HG02852 (cell line): ENCODE measurements around the gene PALLD.

Experiments used
- ATAC-seq: cut with Tn5 transposase; IDR thresholded peaks from one replicate; pipeline ENCODE4 v1.9.1; 2021; ENCODE audit warnings: mild to moderate bottlenecking, moderate library complexity; ENCODE audit not compliant: unreplicated experiment

Gene PALLD

GRCh38 chr4:168841000-168841671, 344.3 kb downstream of the PALLD start:
- ATAC-seq: no peak

GRCh38 chr4:168841672-168842019, 344.8 kb downstream of the PALLD start:
- no peak for ATAC-seq

GRCh38 chr4:168842186-168842585, 345.3 kb downstream of the PALLD start:
- ATAC-seq: no peak

- no peak for ATAC-seq
These were observed 346.8 kb downstream of the PALLD start for GRCh38 chr4:168843635-168844034.

GRCh38 chr4:168844353-168845049, 347.6 kb downstream of the PALLD start:
- no peak for ATAC-seq

- ATAC-seq: peak; percentile 71
These were observed 349.0 kb downstream of the PALLD start for GRCh38 chr4:168845897-168846296.

GRCh38 chr4:168846414-168846813, 349.6 kb downstream of the PALLD start:
- ATAC-seq: no peak

- no peak for ATAC-seq
These were observed 351.1 kb downstream of the PALLD start for GRCh38 chr4:168847771-168848502.

- no peak for ATAC-seq
These were observed 352.3 kb downstream of the PALLD start for GRCh38 chr4:168849030-168849675.

- no peak for ATAC-seq
These were observed 353.1 kb downstream of the PALLD start for GRCh38 chr4:168849997-168850396.

GRCh38 chr4:168852387-168852786, 355.5 kb downstream of the PALLD start:
- ATAC-seq: no peak

- ATAC-seq: peak; percentile 34
These were observed 356.3 kb downstream of the PALLD start for GRCh38 chr4:168852933-168853713.

- ATAC-seq: peak; percentile 70
These were observed 356.9 kb downstream of the PALLD start for GRCh38 chr4:168853770-168854169.

- ATAC-seq: no peak
These were observed 357.6 kb downstream of the PALLD start for GRCh38 chr4:168854350-168854921.

GRCh38 chr4:168856312-168856711, 359.5 kb downstream of the PALLD start:
- ATAC-seq: no peak

GRCh38 chr4:168857009-168857408, 360.2 kb downstream of the PALLD start:
- no peak for ATAC-seq

GRCh38 chr4:168857546-168858314, 360.9 kb downstream of the PALLD start:
- ATAC-seq: no peak

GRCh38 chr4:168859100-168859499, 362.2 kb downstream of the PALLD start:
- no peak for ATAC-seq

- peak; percentile 94 for ATAC-seq
These were observed 363.2 kb downstream of the PALLD start for GRCh38 chr4:168859888-168860694.
